HG03439 (cell line): ENCODE data around the gene GINS1.
"Not testable (repeated sequence)": the region's sequence is repeated elsewhere in the genome, so short reads cannot be mapped to it uniquely, and the experiment has no call there.

Experiments
- ATAC-seq: cut with Tn5 transposase; IDR thresholded peaks from one replicate; pipeline ENCODE4 v1.9.1; 2021; ENCODE audit warnings: mild to moderate bottlenecking, moderate library complexity; ENCODE audit not compliant: unreplicated experiment

GINS1 gene

GRCh38 chr20:25389858-25390537 lies 17.5 kb upstream of the GINS1 start:
- peak; percentile 29 for ATAC-seq

- peak; percentile 89 for ATAC-seq
Measured at GRCh38 chr20:25390538-25391528, 16.6 kb upstream of the GINS1 start, which contains the start of gene ABHD12. TSS of gene ABHD12 (minus strand) at chr20:25390835. CDS start at chr20:25390703, 132 bp downstream.

- ATAC-seq, result no peak
Measured at GRCh38 chr20:25394276-25394675, 13.2 kb upstream of the GINS1 start.

DNA sequence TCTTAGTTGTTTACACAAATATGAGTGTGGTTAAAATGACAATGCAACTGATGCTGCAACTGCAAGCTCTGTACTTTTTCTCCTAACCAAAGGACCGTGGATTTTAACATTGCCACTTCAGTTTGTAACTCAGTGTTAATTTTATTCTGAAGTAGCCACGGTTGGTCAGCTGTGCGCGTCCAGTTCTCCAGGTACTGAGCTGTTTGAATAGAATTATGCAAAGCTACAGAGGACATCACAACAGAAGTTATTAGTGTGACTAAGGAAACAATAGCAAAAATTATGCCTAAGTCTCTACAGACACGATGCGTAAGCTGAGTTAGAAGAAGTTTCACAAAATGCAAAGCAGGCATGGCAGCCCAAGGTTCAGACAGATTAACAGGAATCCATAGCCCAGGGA lies 12.5 kb upstream of the GINS1 start:
- no peak for ATAC-seq

- ATAC-seq, result no peak
Measured at GRCh38 chr20:25397096-25397495, 10.4 kb upstream of the GINS1 start.

DNA sequence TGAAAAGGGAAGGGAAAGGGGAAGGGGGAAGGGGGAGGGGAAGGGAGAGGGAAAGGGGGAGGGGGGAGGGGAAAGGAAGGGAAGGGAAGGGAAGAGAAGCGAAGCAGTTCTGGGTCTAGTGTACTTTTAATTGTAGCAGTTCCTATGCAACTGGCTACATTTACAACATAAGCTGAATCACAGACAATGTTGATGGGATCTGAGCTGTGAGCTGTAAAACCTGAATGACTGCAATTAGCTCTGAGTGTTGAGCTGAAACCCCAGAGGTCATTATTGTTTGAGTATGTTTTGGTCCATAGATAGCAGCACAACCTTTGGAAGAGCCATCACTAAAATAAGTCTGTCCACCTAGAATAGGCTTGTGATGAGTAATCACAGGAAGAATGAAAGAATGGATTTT lies 9.7 kb upstream of the GINS1 start:
- ATAC-seq, result no peak

GRCh38 chr20:25398376-25399036 lies 9.0 kb upstream of the GINS1 start:
- ATAC-seq, result no peak

DNA sequence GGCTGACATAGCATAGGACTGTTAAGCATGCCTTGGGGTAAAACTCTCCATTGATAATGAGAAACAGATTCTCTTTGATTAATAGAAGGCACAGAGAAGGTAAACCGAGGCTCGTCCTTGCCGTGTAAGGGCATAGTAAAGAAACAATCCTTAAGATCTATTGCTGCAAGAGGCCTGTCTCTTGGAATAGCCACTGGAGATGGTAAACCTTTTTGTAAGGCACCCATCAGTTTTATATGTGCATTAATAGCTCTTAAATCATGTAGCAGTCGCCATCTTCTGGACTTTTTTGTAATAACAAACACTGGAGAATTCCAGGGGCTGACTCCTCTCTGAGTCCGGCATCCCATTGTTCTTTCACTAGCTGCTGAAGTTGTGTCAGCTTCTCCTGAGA lies 8.4 kb upstream of the GINS1 start:
- no peak for ATAC-seq

GRCh38 chr20:25400291-25400732 lies 7.2 kb upstream of the GINS1 start:
- not testable (repeated sequence) for ATAC-seq

DNA sequence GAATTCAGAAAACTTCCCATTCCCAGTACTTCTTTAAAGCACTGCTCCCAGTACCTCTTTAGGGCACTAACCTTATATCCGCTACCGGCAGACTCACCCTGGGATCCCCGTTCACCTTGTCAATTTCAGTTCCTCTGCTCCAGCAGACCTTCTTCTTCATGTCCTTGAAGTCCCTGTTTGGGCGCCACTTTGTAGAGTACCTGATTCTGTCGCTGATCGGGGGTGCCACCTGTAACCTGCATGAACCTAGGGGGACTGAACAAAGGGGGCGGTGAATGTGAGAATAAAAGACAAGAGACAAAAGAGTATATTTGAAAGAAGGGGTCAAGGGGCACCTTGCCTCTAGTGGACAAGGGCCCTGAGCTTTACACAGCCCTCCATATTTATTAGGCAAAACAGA lies 4.9 kb upstream of the GINS1 start:
- ATAC-seq, result no peak

GRCh38 chr20:25408170-25408547 lies 686 bp downstream of the GINS1 start:
- ATAC-seq, result no peak

- no peak for ATAC-seq
Measured at GRCh38 chr20:25408890-25409289, 1.4 kb downstream of the GINS1 start.

- ATAC-seq, result no peak
Measured at GRCh38 chr20:25418776-25419175, 11.3 kb downstream of the GINS1 start.

DNA sequence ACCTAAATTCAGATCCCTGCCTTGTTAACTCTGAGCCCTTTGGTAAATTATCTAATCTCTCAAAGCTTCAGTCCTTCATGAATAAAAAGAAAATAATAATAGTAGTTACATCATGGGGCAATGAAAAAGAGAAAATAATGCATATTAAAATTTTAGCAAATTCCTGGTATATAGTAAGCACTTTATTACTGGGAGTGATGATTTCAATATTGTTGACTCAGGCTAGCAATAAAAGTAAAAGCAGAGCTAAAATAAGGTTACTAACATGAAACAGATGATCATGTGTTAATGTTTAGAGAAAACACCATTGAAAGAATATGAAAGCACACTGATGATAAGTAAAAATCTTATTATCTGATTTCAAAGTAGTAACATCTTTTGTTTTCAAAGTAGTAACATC lies 13.6 kb downstream of the GINS1 start:
- ATAC-seq, result no peak

DNA sequence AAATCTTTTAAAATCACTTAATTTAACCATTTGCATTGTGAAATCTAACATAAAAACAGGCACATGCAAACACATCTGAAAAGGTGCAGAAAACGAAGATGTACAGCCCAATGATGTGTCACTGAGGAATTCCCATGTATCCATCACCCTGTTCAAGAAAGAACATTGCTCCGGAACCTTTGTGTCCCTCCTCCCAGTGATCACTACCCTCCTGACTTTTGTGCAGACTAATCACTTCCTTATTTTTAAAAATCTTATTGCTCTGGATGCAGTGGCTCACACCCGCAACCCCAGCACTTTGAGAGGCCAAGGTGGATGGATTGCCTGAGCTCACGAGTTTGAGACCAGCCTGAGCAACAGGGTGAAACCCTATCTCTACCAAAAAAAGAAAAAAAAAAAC lies 14.6 kb downstream of the GINS1 start:
- no peak for ATAC-seq

DNA sequence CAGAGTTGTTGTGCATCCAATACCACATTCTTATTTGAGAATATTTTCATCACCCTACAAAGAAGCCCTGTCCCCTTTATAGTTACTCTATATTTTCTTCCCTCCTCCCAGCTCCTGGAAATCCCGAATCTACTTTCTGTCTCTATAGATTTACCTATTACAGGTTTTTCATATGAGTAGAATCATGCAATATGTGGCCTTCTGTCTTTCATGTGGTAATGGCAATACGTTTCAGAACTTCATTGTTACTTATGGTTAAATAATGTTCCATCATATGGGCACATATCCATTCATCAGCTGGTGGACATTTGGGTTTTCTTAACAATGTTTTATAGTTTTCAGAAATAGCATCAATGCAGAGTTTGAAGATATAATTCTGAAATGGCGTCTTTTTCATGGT lies 17.1 kb downstream of the GINS1 start:
- no peak for ATAC-seq

GRCh38 chr20:25437153-25437581 lies 29.7 kb downstream of the GINS1 start:
- ATAC-seq, result no peak

DNA sequence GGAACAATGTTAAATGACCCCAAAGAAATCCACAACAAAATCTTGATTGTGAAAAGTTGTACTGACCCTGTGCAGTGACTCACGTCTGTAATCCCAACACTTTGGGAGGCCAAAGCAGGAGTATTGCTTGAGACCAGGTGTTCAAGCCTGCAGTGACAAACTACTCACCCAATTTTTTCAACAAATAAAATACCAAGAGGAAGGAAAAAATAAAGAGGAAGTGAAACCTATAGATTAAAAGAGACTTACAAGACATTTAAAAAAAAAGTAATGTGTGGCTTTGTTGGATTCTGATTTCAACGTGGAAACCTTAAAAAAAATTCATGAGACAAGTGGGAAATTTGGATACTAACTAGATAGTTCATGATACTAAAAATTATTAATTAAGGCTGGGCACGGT lies 31.9 kb downstream of the GINS1 start:
- ATAC-seq, result no peak

- no peak for ATAC-seq
Measured at GRCh38 chr20:25444556-25444955, 37.1 kb downstream of the GINS1 start.

DNA sequence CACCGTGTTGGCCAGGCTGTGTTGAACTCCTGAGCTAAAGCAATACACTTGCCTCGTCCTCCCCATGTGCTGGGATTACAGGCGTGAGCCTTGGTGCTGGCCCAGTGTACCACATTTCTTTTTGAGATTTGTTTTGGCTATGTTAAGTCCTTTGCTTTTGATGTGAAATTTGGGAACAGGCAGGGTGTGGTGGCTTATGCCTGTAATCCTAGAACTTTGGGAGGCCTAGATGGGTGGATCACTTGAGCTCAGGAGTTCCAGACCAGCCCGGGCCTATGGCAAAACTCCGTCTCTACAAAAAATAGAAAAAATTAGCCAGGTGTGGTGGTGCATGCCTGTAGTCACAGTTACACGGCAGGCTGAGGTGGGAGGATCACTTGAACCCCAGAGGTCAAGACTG lies 40.2 kb downstream of the GINS1 start:
- ATAC-seq, result no peak

GRCh38 chr20:25452333-25452732 lies 44.9 kb downstream of the GINS1 start:
- no peak for ATAC-seq
